Activated CD4-positive, alpha-beta memory T cell treated with anti-CD3 and anti-CD28 coated beads for 36 hours (primary cell): ENCODE data around the gene SDK1. TPM values are rescaled to one million over a fixed set of nuclear protein-coding genes. Genes with fewer than 3 reads are reported as not detected.

Experiments
- CTCF ChIA-PET: fragments of 350-600 bp; sonication (Branson Sonifier 250); formaldehyde crosslinking; loops from one replicate; lab custom pipeline; 2021; ENCODE audit warnings: antibody characterized with exemption, inconsistent platforms; lab: Charles Lee
- POLR2A ChIA-PET: fragments of 350-600 bp; sonication (Branson Sonifier 250); formaldehyde crosslinking; loops from one replicate; lab custom pipeline; 2021; ENCODE audit warnings: antibody characterized with exemption; lab: Charles Lee
- DNase-seq: peaks from one replicate; pipeline ENCODE4 v3.0.0-alpha.2; 2020
- H3K27ac Mint-ChIP-seq: one replicate; pipeline ENCODE4 v1.8.0; 2021; ENCODE audit warnings: mixed read lengths
- H3K27me3 Mint-ChIP-seq: one replicate; pipeline ENCODE4 v1.8.0; 2021; ENCODE audit warnings: mixed read lengths
- H3K36me3 Mint-ChIP-seq: one replicate; pipeline ENCODE4 v1.8.0; 2021; ENCODE audit warnings: mixed read lengths
- H3K4me1 Mint-ChIP-seq: one replicate; pipeline ENCODE4 v1.8.0; 2021; ENCODE audit warnings: low read depth, mixed read lengths
- H3K4me3 Mint-ChIP-seq: one replicate; pipeline ENCODE4 v1.8.0; 2021; ENCODE audit warnings: mild to moderate bottlenecking, mixed read lengths
- H3K9me3 Mint-ChIP-seq: one replicate; pipeline ENCODE4 v1.8.0; 2021; ENCODE audit warnings: mixed read lengths
- intact Hi-C: fragments of 100-400 bp; cut with micrococcal nuclease; formaldehyde crosslinking; loops from one replicate; pipeline ENCODE4 v1.15.1; 2023
- total RNA-seq, 2 experiments: library from RNA; stranded (reverse); gene quantifications; one replicate each; pipeline ENCODE4 v1.2.3, GENCODE V29; 2021

SDK1 gene
- total RNA-seq, 2 experiments from 2014 or later: 0.14 to 0.24 TPM

DNA sequence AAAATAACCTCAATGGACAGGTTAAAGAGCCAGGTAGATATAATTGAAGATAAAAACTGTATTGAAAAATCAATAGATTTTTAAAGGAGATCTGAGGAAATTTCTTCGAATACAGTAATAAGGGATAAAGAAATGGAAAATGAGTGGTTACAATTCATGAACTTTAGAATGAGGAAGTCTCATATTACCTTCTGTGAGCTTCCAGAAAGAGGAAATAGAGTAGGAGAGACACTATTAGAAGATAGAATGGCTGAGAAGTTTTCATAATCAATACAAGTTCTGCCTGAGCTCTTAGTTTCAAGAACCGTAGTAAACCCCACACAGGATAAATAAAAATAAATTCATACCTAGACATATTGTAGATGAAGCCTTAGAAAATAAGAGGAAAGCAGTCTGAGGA, 11.5 kb downstream of the SDK1 start:
- intact Hi-C loops: no loop called here
- H3K4me3 Mint-ChIP-seq: no peak overlapping the region
- H3K27ac Mint-ChIP-seq: no peak overlapping the region
- peaks cover 5% of the 10 kb centered on the region for H3K27me3 Mint-ChIP-seq
- DNase-seq: no peak
- ChIA-PET POLR2A (no interaction called here), CTCF (no interaction called here)
- no peaks in the 10 kb centered on the region for H3K9me3 Mint-ChIP-seq
- no peaks in the 10 kb centered on the region for H3K4me1 Mint-ChIP-seq
- H3K36me3 Mint-ChIP-seq: no peaks in the 10 kb centered on the region

DNA sequence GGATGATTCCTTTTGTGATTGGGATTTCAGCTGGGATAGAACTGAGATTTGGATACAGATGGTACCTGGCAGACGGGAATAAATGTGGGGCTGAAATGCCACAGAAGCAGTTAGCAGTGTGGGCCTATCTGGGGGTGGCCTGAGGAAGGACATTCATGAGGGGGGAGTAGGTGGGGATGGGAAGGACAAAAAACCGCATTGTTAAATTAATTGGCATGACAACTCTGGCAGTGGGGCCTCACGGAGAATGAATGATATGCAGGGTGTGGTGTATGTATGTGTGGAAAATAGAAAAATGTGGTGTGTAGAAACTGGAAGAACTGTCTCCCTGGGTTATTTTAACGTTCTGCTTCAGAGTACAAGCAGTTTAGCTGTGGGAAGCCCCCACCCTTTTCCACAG, 17.8 kb downstream of the SDK1 start:
- no peaks in the 10 kb centered on the region for H3K27me3 Mint-ChIP-seq
- POLR2A ChIA-PET: no interaction called here
- no peak overlapping the region for H3K27ac Mint-ChIP-seq
- DNase-seq: no peak
- H3K4me1 Mint-ChIP-seq: no peaks in the 10 kb centered on the region
- H3K36me3 Mint-ChIP-seq: no peaks in the 10 kb centered on the region
- CTCF ChIA-PET: no interaction called here
- no peak overlapping the region for H3K4me3 Mint-ChIP-seq
- intact Hi-C loops: no loop called here
- H3K9me3 Mint-ChIP-seq: no peaks in the 10 kb centered on the region

DNA sequence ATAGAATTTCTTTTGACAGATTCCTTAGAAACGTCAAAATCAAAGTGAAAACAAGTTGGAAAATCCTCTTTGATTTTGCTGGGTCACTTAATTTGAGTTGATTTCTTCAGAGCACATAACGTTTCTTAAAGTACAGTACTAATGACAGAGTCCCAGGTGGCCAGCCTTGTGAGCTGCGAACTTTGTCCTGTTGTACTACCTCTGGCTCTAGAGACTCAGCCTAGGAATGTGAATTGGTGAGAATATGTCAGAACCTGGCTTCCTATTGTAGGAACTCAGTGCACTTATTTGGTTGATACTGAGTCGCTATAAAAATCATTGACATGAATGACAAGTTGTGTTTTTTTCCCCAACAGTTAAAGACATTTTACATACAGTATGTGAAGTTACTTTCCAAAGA, 20.2 kb downstream of the SDK1 start:
- H3K4me3 Mint-ChIP-seq: no peak overlapping the region
- POLR2A ChIA-PET: no interaction called here

DNA sequence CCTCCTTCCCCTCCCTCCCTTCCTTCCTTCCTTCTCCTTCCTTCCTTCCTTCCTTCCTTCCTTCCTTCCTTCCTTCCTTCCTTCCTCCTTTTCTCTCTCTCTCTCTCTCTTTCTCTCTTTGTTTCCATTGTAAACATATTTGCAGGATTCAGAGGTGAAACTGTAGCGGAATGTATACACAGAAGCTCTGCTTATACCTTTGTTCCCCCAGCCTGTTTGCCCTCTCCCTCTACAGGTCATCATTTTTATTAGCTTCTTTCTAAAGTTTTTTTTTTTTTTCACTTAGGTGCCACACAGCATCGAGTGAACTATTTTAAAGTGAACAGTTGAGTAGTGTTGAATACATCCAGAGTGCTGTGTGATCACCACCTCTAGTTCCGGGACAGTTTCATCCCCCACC, 20.7 kb downstream of the SDK1 start:
- intact Hi-C loops: no loop called here
- Mint-ChIP-seq H3K4me1 (no peaks in the 10 kb centered on the region), H3K27ac (no peak overlapping the region), H3K9me3 (no peaks in the 10 kb centered on the region), H3K27me3 (no peaks in the 10 kb centered on the region), H3K36me3 (no peaks in the 10 kb centered on the region), H3K4me3 (no peak overlapping the region)
- ChIA-PET CTCF (no interaction called here), POLR2A (no interaction called here)
- no peak for DNase-seq

More for the DNA sequence above, 20.2 kb downstream of the SDK1 start:
- CTCF ChIA-PET: no interaction called here
- DNase-seq: no peak
- intact Hi-C loops: no loop called here
- no peaks in the 10 kb centered on the region for H3K27me3 Mint-ChIP-seq
- no peaks in the 10 kb centered on the region for H3K9me3 Mint-ChIP-seq
- H3K36me3 Mint-ChIP-seq: no peaks in the 10 kb centered on the region
- no peak overlapping the region for H3K27ac Mint-ChIP-seq
- no peaks in the 10 kb centered on the region for H3K4me1 Mint-ChIP-seq

DNA sequence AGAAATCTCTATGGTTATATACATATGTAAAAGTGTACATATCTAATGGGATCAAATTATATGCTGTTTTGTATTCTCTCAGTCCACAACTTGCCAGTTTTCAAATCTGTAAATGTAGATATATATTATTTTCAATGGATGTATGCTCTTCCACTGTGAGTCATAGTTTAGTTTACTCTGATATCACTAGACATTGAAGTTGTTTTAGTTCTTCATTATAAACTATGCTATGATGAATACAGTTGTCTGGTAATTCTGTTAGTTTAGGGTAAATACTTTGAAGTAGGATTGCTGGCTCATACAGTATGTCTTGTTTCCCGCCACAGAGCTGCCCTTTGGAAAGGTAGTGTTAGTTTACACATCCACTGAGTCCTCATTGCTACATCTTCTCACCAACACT, 25.2 kb downstream of the SDK1 start:
- no peaks in the 10 kb centered on the region for H3K9me3 Mint-ChIP-seq
- H3K4me1 Mint-ChIP-seq: no peaks in the 10 kb centered on the region
- intact Hi-C loops: no loop called here
- POLR2A ChIA-PET: no interaction called here
- no peak overlapping the region for H3K4me3 Mint-ChIP-seq
- DNase-seq: no peak
- H3K27me3 Mint-ChIP-seq: peaks cover 8% of the 10 kb centered on the region
- H3K27ac Mint-ChIP-seq: no peak overlapping the region
- CTCF ChIA-PET: interaction anchor here (1.3 kb wide), 1 partner anchor 24 kb away, joined by 3 read pairs; no protein-coding TSS in a partner anchor
- H3K36me3 Mint-ChIP-seq: no peaks in the 10 kb centered on the region

DNA sequence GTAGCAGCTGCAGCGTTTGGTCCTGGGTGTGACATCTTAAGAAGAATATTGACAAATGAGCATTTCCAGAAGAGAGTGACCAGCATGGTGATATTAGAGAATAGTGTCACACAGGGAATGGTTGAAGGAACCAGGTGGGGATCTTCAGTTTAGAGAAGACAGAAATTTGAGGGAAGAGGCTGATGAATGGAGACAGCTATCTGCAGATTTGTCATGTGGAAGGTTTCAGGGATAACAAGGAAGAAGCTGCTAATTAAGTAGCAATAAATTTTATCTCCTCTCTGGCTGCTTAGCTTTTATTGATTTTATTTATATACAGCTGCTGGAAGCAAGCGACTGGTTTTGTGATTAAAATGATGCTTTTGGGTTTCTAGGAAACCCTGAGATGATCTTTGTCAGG, 26.0 kb downstream of the SDK1 start:
- DNase-seq: no peak
- no peaks in the 10 kb centered on the region for H3K4me1 Mint-ChIP-seq
- ChIA-PET POLR2A (no interaction called here), CTCF (interaction anchor here (1.3 kb wide), 1 partner anchor 25 kb away, joined by 3 read pairs; no protein-coding TSS in a partner anchor)
- no peaks in the 10 kb centered on the region for H3K36me3 Mint-ChIP-seq
- intact Hi-C loops: no loop called here
- no peaks in the 10 kb centered on the region for H3K9me3 Mint-ChIP-seq
- H3K4me3 Mint-ChIP-seq: no peak overlapping the region
- H3K27me3 Mint-ChIP-seq: peaks cover 8% of the 10 kb centered on the region
- no peak overlapping the region for H3K27ac Mint-ChIP-seq

DNA sequence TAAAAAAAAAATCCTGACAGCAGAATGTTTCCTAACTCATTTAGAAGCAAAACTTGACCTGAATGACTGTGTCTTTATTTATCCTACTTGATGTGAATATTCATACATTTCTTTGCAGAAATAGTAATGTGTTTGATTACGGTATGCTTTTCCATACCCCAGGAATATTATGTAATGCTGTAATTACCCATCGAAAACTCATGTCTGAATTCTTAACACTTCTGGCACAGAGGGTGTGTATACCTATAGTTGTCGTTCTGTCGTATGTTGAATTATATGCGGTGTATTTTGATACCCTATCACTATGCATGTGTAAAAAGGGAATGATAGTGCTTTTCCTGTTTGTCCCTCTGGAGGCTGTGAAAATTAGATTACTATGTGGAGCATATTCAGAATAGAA, 26.6 kb downstream of the SDK1 start:
- CTCF ChIA-PET: interaction anchor here (1.3 kb wide), 1 partner anchor 25 kb away, joined by 3 read pairs; no protein-coding TSS in a partner anchor
- Mint-ChIP-seq H3K9me3 (no peaks in the 10 kb centered on the region), H3K4me1 (no peaks in the 10 kb centered on the region), H3K4me3 (no peak overlapping the region), H3K27ac (no peak overlapping the region), H3K27me3 (peaks cover 8% of the 10 kb centered on the region), H3K36me3 (no peaks in the 10 kb centered on the region)
- intact Hi-C loops: no loop called here
- DNase-seq: no peak
- POLR2A ChIA-PET: no interaction called here

DNA sequence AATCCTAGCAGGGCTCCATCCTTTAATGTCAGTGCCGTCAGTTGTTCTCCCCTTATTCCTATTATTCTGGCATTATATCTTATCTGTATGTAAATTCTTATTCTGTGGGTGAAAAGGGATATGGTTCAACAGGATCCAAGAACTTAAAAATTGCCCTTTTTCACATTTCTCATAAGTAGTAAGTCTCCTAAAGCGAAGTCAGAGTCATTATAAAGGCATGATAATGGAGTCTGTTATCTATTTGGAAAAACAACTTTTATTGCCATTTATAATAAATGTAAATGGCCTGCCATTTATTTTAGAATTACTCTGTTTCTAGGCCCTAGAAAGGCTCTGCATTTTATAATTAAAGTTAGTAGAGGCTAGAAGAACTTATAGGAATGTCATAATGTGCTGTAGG, 31.3 kb downstream of the SDK1 start:
- Mint-ChIP-seq H3K36me3 (no peaks in the 10 kb centered on the region), H3K4me3 (no peak overlapping the region), H3K27me3 (peaks cover 29% of the 10 kb centered on the region), H3K9me3 (no peaks in the 10 kb centered on the region), H3K4me1 (no peaks in the 10 kb centered on the region), H3K27ac (no peak overlapping the region)
- intact Hi-C loops: no loop called here
- CTCF ChIA-PET: no interaction called here
- DNase-seq: no peak
- POLR2A ChIA-PET: no interaction called here

DNA sequence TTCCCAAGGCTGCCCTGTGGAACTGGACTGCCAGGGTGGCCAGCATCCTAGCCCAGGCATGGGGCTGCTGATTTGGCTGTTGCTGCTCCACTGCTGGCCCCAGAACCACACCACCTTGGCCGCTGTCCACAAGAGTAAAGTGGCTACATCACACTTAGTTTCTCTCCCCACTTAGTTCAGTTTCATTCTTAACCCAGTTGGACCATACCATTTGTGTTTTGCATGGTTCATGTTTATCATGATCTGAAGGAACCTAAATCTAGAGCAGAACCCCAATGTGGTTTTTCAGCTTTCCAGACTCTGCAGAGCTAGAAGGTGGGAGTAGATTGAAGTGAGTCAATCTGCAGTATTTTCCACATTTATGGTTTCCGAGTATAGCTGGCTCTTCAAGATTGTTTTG, 32.8 kb downstream of the SDK1 start:
- CTCF ChIA-PET: no interaction called here
- H3K27me3 Mint-ChIP-seq: peaks cover 27% of the 10 kb centered on the region

DNA sequence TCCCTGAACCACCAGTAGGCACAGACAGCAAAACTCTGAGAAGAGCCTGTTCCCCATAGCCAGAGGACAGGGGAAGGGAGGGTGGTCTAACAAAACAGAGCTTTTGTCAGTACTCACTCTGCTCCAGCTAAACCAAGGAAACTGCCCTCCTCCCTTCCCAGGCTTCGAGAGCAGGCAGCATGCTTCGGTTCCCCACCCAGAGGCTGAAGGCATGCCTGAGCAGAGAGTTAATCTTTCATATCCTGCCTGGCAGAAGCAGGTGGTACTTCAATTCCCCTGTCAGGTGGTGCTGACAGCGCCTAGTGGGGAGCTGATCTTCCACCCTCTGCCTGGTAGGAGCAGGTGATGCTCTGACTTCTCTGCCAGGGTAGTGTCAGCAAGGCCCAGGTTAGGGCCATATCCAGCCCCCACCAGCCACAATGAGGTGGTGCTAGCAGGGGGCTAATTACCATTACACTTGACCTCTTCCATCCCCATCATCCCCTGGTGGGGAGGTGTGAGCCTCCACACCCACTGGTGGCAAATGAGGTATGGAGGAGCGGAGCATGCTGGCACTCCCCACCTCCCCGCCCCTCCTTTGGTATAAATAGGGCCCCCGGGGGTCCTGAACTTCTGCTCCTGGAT, 35.1 kb downstream of the SDK1 start:
- ChIA-PET POLR2A (no interaction called here), CTCF (no interaction called here)
- Mint-ChIP-seq H3K4me3 (no peak overlapping the region), H3K36me3 (no peaks in the 10 kb centered on the region), H3K4me1 (no peaks in the 10 kb centered on the region), H3K9me3 (no peaks in the 10 kb centered on the region), H3K27ac (no peak overlapping the region), H3K27me3 (peaks cover 23% of the 10 kb centered on the region)
- intact Hi-C loops: no loop called here
- DNase-seq: no peak

More for the DNA sequence above, 32.8 kb downstream of the SDK1 start:
- Mint-ChIP-seq H3K9me3 (no peaks in the 10 kb centered on the region), H3K4me1 (no peaks in the 10 kb centered on the region), H3K4me3 (no peak overlapping the region), H3K36me3 (no peaks in the 10 kb centered on the region), H3K27ac (no peak overlapping the region)
- DNase-seq: no peak
- POLR2A ChIA-PET: interaction anchor here (0.7 kb wide), 2 partner anchors 53 to 106 kb away, joined by 3 read pairs; no protein-coding TSS in a partner anchor
- intact Hi-C loops: no loop called here

DNA sequence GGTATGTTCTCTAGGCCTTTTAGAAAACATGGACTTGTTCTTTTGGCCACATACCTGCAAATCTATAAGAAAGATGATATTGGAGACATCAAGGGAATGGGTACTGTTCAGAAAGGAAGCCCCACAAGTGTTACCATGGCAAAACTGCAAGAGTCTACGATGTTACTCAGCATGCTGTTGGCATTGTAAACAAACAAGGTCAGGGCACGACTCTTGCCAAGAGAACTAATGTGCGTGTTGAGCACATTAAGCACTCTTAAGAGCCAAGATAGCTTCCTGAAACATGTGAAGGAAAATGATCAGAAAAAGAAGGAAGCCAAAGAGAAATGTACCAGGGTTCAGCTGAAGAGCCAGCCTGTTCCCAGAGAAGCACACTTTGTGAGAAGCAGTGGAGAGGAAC, 37.1 kb downstream of the SDK1 start:
- Mint-ChIP-seq H3K9me3 (no peaks in the 10 kb centered on the region), H3K4me1 (no peaks in the 10 kb centered on the region), H3K36me3 (no peaks in the 10 kb centered on the region), H3K4me3 (no peak overlapping the region), H3K27ac (no peak overlapping the region), H3K27me3 (peaks cover 24% of the 10 kb centered on the region)
- POLR2A ChIA-PET: no interaction called here
- CTCF ChIA-PET: no interaction called here
- no peak for DNase-seq
- intact Hi-C loops: no loop called here

DNA sequence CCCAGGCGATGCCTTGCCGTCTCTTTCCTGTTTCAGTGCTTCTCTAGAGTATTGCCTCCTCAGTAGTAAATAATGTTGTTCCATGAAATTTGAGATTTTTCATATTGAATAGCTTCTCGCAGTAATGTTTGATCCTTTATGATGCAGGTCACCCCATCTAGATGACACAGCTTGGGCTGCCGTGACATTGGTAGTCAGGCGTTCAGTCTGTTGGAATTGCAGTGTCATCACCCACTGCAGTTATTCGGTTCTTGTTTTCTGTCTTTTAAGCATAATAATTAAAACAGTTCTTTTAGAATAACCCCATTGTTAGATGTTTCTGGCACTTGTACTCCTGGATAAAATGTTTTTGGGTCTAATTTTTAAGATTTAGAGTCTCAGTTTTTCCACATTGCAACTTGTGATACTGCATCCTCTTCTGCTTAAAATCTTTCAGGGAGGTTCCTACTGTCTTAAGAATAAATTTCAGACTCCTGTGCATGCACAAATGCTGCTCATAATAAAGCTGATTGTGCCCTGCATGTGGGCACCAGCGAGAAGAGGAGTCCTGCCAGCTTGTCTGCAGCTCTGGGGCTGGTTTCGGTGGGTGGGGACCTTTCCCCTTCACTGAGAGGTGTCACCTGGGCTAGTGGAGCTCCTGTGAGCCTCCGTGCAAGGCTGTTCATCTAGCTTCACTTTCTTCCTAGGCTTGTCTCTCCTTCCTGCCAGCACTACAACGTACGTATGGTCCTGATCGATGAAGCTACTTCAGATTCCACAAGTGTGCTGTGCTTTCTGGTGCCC, 44.8 kb downstream of the SDK1 start:
- DNase-seq: no peak
- intact Hi-C loops: no loop called here
- Mint-ChIP-seq H3K4me1 (no peaks in the 10 kb centered on the region), H3K36me3 (no peaks in the 10 kb centered on the region), H3K9me3 (no peaks in the 10 kb centered on the region), H3K27ac (no peak overlapping the region), H3K4me3 (no peak overlapping the region), H3K27me3 (peaks cover 10% of the 10 kb centered on the region)
- CTCF ChIA-PET: no interaction called here
- POLR2A ChIA-PET: no interaction called here
